A673 (cell line): ENCODE data around the gene DRD2. TPM values are rescaled to one million over a fixed set of nuclear protein-coding genes. Genes with fewer than 3 reads are reported as not detected.
A peak's percentile ranks its signal among the peaks of the same experiment; 100 is the strongest.

Source experiments
- BruUV-seq: library from RNA; stranded (reverse); fragments of 400-500 nt; replicated peaks from 2 replicates; lab custom pipeline; 2021; lab: Mats Ljungman, UMichigan
- CTCF ChIA-PET: fragments of 300-600 bp; sonication (Branson Sonifier 250); formaldehyde crosslinking; loops from one replicate; lab custom pipeline; 2022; ENCODE audit warnings: antibody characterized with exemption; lab: Charles Lee
- POLR2A ChIA-PET: fragments of 300-600 bp; sonication (Branson Sonifier 250); formaldehyde crosslinking; loops from one replicate; lab custom pipeline; 2022; ENCODE audit warnings: antibody characterized with exemption; ENCODE audit not compliant: low non-redundant PET; lab: Charles Lee
- DNase-seq: peaks from one replicate; pipeline ENCODE4 v3.0.0-alpha.2; 2015; ENCODE audit warnings: low spot score
- H3K27ac ChIP-seq: fragments of 200-600 bp; sonication (generic); 2 replicates; pipeline ENCODE4 v1.5.1; 2016; ENCODE audit warnings: mixed run types, low read depth, mild to moderate bottlenecking, mixed read lengths, antibody characterized with exemption, low read length; ENCODE audit not compliant: poor library complexity, severe bottlenecking
- H3K27me3 ChIP-seq: fragments of 200-600 bp; sonication (generic); replicated peaks from 2 replicates; pipeline ENCODE4 v1.6.1; 2017; ENCODE audit warnings: mixed run types, low read depth, mild to moderate bottlenecking, mixed read lengths, antibody characterized with exemption, low read length; ENCODE audit not compliant: insufficient read depth, poor library complexity
- H3K36me3 ChIP-seq: fragments of 200-600 bp; sonication (generic); 2 replicates; pipeline ENCODE4 v1.6.1; 2016; ENCODE audit warnings: mixed run types, mild to moderate bottlenecking, mixed read lengths, antibody characterized with exemption, low read length; ENCODE audit not compliant: insufficient read depth, poor library complexity, severe bottlenecking
- H3K4me1 ChIP-seq: fragments of 200-600 bp; sonication (generic); 2 replicates; pipeline ENCODE4 v1.6.1; 2017; ENCODE audit warnings: mixed run types, mild to moderate bottlenecking, mixed read lengths, antibody characterized with exemption, low read length; ENCODE audit not compliant: insufficient read depth, poor library complexity, severe bottlenecking
- H3K4me3 ChIP-seq: fragments of 200-600 bp; sonication (generic); 2 replicates; pipeline ENCODE4 v1.5.1; 2016; ENCODE audit warnings: low read depth, mixed run types, mild to moderate bottlenecking, mixed read lengths, low read length; ENCODE audit not compliant: poor library complexity, severe bottlenecking
- H3K9me3 ChIP-seq: fragments of 200-600 bp; sonication (generic); 2 replicates; pipeline ENCODE4 v1.6.1; 2016; ENCODE audit warnings: mixed run types, low read depth, mild to moderate bottlenecking, mixed read lengths, antibody characterized with exemption, low read length; ENCODE audit not compliant: poor library complexity, severe bottlenecking
- CTCF ChIP-seq: fragments of 300-800, 200-600 bp; sonication (generic); conservative IDR thresholded peaks from 2 replicates; pipeline ENCODE4 v1.5.1; 2017; ENCODE audit warnings: low read depth, mild to moderate bottlenecking, antibody characterized with exemption, low read length, moderate library complexity, mixed read lengths
- EZH2 ChIP-seq: fragments of 200-600 bp; sonication (generic); IDR thresholded peaks from 2 replicates; pipeline ENCODE4 v1.6.1; 2017; ENCODE audit warnings: borderline replicate concordance, low read depth, mild to moderate bottlenecking, mixed read lengths, antibody characterized with exemption, low read length; ENCODE audit not compliant: poor library complexity, severe bottlenecking
- intact Hi-C: fragments of 100-400 bp; cut with micrococcal nuclease; formaldehyde crosslinking; loops from one replicate; pipeline ENCODE4 v1.10.0; 2022; ENCODE audit not compliant: unreplicated experiment
- total RNA-seq: library from RNA; stranded (reverse); gene quantifications from 2 replicates; pipeline ENCODE4 v1.2.3, GENCODE V29; 2021

DRD2 gene
- total RNA-seq, 1 experiment from 2014 or later: 0.39 TPM

GRCh38 chr11:113382121-113382520, 93.1 kb downstream of the DRD2 start:
- intact Hi-C loops: no loop called here
- Histone ChIP-seq H3K4me3 (no peak overlapping the region), H3K27me3 (no peaks in the 10 kb centered on the region), H3K4me1 (peaks cover 16% of the 10 kb centered on the region), H3K36me3 (no peaks in the 10 kb centered on the region), H3K9me3 (no peaks in the 10 kb centered on the region), H3K27ac (peak overlapping the region; percentile 39)
- DNase-seq: no peak
- CTCF ChIA-PET: no interaction called here
- BruUV-seq: no TSS peak
- TF ChIP-seq EZH2 (no peak), CTCF (no peak)
- POLR2A ChIA-PET: no interaction called here

GRCh38 chr11:113378692-113379091, 96.5 kb downstream of the DRD2 start:
- no TSS peak for BruUV-seq
- Histone ChIP-seq H3K9me3 (no peaks in the 10 kb centered on the region), H3K27me3 (no peaks in the 10 kb centered on the region), H3K36me3 (no peaks in the 10 kb centered on the region), H3K27ac (no peak overlapping the region), H3K4me3 (no peak overlapping the region), H3K4me1 (no peaks in the 10 kb centered on the region)
- ChIA-PET POLR2A (no interaction called here), CTCF (no interaction called here)
- intact Hi-C loops: loop anchor here (5.0 kb wide), 1 partner anchor 154 kb away; no protein-coding TSS in a partner anchor
- DNase-seq: no peak
- no peak for TF ChIP-seq EZH2
- no peak for TF ChIP-seq CTCF

GRCh38 chr11:113377681-113378412, 97.4 kb downstream of the DRD2 start:
- CTCF ChIA-PET: no interaction called here
- intact Hi-C loops: loop anchor here (5.0 kb wide), 1 partner anchor 154 kb away; no protein-coding TSS in a partner anchor
- TF ChIP-seq CTCF: no peak
- TF ChIP-seq EZH2: no peak
- no TSS peak for BruUV-seq
- POLR2A ChIA-PET: no interaction called here
- H3K9me3 ChIP-seq: no peaks in the 10 kb centered on the region
- no peaks in the 10 kb centered on the region for H3K4me1 ChIP-seq
- no peak overlapping the region for H3K27ac ChIP-seq
- DNase-seq: peak; percentile 33
- no peaks in the 10 kb centered on the region for H3K36me3 ChIP-seq
- no peak overlapping the region for H3K4me3 ChIP-seq
- no peaks in the 10 kb centered on the region for H3K27me3 ChIP-seq
